ENCODE results near the gene MARCHF7.
"Not testable (repeated sequence)": the region's sequence is repeated elsewhere in the genome, so short reads cannot be mapped to it uniquely, and the experiment has no call there.

MARCHF7 gene, protein sequence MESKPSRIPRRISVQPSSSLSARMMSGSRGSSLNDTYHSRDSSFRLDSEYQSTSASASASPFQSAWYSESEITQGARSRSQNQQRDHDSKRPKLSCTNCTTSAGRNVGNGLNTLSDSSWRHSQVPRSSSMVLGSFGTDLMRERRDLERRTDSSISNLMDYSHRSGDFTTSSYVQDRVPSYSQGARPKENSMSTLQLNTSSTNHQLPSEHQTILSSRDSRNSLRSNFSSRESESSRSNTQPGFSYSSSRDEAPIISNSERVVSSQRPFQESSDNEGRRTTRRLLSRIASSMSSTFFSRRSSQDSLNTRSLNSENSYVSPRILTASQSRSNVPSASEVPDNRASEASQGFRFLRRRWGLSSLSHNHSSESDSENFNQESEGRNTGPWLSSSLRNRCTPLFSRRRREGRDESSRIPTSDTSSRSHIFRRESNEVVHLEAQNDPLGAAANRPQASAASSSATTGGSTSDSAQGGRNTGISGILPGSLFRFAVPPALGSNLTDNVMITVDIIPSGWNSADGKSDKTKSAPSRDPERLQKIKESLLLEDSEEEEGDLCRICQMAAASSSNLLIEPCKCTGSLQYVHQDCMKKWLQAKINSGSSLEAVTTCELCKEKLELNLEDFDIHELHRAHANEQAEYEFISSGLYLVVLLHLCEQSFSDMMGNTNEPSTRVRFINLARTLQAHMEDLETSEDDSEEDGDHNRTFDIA
- 77.2 to 181 (median 127) reads per million in 18 experiments for total RNA-seq

DNA sequence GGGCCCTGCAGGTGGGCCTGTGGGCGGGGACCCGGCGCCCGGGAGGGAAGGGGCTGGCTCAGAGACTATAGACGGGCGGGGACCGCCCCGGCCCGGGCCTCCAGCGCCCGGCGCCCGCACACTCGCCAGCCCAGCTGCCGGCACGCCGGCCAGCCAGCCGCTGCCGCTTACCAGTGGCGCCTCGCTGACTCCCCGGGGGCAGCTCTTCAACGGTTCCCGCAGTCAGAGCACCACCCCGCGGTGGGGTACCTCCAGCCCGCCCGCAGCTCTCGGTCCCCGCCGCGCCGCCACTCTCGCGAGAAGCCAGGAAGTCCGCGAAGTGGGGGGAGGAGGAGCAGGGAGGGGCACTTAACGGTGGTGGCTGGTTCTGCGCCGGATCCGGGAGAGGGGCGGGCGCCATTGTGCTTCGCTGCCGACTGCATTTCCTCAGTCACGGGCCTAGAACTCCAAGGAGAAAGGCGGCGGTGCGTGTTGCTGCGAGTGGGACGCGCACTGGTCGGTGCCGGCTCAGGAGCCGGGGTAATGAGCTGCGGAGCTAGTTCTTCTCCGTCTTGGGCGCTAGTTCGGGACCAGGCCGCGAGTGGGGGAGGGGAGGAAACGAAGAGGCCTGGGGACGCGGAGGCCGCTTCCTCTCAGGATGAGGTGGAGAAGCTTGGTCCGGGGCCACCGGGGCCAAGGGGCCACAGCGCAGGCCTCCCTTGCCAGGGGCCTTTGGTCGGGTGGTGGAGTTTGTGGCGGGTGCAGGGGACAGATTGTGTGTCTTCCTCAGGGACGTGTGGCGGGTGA is at the start of gene MARCHF7:
Gene MARCHF7 (plus strand): TSS at position 364 of the 786 bp plus-strand sequence. CDS start 16,517 bp downstream, outside the sequence.
- peak; percentile 96 for DNase-seq

DNA sequence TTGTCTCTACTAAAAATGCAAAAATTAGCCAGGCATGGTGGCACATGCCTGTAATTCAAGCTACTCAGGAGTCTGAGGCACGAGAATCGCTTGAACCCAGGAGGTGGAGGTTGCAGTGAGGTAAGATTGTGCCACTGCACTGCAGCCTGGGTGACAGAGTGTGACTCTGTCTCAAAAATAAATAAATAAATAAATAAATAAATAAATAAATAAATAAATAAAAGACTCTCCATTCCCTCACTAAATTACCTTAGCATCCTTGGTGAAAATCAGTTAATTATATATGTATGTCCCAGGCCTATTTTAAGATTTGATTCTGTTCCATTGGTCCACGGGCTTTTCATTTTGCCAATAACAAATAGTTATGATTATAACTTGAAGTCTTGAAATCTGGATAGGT is 44.9 kb upstream of the MARCHF7 start:
- not testable (repeated sequence) for DNase-seq

DNA sequence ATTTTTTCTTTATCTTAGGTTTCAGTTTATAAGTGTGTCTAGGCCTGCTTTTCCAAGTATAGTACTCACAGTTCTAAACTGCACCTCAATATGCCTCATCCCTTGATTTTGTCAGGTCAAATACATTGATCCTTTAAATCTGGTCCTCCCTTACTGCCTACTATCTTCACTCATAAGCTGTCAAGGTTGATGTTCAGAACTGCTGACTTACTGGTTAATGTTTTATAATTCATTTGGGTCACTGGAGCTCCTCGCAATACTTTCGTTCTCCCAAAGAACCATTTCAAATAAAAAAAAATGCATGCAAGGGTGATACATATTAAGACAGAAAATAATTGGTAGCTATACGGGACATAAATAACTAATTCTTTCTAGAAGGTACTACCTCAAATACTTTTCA is 41.3 kb upstream of the MARCHF7 start:
- DNase-seq, result no peak

DNA sequence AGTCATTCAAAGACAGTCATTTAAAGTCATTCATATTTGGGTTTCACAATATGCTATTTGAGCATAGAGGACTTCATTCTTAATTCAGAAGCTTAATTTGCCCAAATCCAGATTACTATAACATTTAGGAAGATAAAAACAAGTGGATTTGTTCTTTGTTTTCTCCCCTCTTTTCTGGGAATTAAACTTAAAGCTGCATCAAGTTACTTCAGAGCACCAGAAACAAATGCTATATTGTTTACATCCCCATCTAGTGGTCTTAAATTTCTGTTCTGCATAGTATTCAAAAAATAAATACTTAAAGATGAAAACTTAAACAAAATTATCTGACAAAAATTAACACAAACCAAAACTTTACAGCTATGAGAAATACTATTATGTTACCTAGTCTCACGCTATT is 34.7 kb upstream of the MARCHF7 start:
- peak; percentile 4 to 20 for DNase-seq

DNA sequence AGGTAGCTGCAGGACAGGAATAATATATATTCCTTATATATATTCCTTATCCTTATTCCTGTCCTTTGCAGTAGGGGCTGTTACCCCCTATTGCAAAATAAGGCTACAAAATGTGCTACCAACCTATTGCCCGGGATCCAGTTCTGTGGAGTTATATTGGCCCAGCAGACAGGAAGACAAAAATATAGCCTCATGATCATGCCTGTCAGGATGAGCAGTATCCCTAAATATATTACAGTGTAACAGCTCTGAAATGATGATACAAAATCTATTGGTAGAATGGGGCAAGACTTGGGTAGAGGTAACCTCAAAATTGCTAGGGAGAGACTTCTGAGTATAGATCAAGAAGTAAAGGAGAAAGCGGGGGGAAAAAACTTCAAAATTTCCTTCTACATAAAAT is 31.6 kb upstream of the MARCHF7 start:
- DNase-seq, result no peak

DNA sequence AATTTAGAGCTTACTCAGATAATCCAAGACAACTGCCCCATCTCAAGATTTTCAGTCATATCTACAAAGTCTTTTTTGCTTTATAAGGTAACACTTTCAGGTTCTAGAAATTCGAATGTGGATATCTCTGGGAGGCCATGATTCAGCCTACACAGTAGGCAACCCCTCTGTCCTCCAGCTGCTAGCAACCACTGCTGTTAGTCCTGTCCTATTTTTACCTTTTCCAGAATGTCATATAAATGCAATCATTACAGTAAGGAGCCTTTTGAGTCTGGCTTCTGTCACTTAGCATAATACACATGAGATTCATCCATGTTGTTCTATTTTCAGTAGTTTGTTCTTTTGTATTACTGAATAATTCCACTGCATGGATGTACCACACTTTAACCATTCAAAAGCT is 28.5 kb upstream of the MARCHF7 start:
- DNase-seq, result no peak

DNA sequence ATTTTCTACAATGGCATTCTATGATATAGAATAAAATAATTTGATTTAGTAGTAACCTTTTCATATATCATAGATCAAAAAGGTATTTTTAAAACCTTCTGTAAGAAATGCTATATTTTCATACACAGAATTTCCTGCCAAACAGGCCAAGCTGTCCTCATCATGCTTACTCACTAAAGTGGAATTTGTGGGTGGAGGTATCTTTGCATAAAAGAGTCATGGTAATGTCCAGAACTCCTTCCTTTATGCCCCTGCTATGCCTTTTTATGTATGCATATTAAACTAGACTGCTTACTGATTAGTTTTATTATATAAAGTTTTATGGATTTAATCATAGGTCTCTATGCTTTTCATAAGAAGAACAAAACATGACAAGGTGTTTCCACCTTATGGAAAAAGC is 27.5 kb upstream of the MARCHF7 start:
- DNase-seq, result no peak

DNA sequence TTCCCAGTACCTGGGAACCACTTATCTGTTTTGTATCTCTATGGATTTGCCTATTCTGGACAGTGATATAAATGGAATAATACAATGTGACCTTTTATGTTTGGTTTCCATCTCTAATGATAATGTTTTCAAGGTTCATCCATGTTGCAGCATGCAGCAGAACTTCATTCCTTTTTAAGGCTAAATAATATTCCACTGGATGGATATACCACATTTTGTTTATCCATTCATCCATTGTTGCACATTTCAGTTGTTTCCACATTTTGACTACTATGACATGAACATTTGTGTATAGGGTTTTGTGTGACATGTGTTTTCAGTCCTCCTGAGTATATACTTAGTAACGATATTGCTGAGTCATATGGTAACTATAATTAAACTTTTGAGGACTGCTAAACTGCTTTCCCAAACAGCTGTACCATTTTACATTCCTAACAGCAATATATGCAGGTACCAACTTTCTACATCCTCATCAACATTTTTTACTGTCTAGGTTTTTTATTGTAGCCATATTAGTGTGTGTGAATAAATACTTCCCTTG is 17.7 kb upstream of the MARCHF7 start:
- no peak for DNase-seq

DNA sequence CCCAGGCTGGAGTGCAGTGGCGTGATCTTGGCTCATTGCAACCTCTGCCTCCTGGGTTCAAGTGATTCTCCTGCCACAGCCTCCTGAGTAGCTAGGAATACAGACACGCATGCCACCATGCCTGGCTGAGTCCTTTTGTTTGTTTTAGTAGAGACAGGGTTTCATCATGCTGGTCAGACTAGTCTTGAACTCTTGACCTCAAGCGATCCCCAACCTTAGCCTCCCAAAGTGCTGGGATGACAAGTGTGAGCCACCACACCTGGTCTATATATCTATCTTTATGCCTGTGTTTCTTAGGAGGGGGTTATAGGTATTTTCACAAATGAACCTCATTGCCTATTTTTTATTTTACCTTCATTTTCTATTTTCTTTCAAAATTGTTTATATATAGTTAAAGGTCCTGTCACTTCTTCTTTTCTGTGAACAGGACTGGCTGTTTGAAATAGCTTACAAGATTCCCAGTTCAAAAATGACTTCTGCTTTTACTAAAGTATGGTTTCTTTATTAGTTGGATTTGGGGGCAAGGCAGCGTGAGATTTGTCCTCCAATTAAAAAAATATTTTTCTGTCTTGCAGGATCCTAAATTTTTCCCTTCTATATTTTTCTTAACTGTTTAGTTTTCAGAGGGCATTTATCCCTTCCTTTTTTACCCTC is 16.4 kb upstream of the MARCHF7 start:
- DNase-seq, result peak; percentile 44 to 76

DNA sequence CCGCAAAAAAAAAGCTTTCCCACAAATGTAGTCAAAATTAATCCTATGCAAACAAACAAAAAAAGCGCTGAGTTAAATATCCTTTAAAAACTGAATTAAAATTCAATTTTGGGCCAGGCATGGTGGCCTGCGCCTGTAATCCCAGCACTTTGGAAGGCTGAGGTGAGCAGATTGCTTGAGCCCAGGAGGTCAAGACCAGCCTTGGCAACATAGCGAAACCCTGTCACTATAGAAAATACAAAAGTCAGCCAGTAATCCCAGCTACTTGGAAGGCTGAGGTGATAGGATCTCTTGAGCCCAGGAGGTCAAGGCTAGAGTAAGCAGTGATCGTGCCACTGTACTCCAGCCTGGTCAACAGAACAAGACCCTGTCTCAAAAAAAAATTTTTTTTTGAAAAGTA is 8.8 kb upstream of the MARCHF7 start:
- no peak for DNase-seq

DNA sequence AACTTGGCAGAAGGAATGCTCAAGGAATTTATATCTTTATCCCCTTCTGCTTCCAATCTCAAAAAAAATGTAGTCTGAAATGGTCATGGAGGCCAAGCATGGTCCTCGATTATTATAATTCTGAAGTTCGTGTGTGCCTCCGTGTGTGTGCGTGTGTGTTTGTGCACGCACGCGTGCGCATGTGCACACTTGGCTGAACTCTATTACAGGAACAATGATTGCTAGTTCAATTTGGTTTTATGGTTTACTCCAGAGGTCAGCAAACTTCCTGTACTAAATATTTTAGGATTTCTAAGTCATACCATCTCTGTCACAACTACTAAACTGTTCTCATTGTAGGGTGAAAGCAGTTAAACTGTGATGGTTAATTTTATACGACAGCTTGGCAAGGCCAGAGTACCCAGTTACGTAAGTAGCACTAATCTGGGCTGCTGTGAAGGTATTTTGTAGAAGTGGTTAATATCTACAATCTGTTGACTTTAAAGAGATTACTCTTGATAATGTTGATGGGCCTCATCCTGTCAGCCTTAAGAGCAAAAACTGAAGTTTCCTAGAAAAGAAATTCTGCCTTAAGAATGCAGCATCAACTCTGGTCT is 5.8 kb upstream of the MARCHF7 start:
- DNase-seq, result no peak

DNA sequence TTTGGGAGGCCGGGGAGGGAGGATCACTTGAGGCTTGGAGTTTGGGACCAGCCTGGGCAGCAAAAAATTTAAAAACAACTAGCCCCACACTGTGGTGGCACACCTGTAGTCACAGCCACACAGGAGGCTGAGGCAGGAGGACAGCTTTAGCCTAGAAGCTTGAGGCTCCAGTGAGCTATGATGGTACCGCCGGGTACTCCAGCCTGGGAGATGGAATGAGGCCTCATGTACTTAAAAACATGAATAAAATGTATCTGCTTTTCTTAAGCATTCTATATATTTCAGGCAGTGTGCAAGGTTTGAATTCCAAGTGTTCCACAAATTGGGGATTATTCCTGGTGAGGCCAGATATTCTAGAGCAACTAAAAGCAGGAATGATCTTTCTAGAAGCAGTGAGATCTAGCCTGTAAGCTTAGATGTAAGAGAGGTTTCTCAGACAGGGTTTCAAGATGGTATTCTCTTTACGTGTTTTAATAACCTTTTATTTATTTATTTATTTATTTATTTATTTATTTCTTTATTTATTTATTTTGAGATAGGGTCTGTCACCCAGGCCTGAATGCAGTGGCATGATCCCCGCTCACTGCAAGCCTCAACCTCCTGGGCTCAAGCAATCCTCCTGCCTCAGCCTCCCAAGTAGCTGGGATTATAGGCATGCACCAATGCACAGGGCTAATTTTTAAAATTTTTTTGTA is 4.1 kb upstream of the MARCHF7 start:
- DNase-seq, result no peak

DNA sequence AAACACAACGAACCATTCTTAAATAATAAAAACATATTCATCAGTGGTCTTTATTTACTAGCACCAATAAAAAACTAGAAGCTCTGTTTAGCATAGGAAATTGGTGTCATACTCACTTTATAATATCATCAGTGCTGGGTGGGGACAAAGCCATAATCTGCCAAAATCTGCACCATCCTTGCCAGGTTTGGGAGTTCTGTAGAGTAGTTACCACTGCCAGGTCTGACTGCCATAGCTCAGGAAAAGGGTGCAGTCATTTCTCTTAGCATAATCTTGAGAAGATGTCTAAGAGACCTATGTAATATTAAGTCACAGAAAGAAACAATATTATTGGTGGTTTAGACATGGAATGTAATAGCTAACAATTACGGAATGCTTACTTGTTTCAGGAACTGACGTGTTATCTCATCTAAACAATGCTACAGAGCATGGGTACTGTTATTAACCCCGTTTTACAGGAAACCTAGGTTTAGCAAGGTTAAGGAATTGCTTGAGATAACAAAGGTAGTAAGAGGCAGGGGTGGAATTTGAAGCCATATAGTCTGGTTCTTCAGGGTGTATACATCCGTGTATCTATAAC is 1.6 kb upstream of the MARCHF7 start:
- no peak for DNase-seq

DNA sequence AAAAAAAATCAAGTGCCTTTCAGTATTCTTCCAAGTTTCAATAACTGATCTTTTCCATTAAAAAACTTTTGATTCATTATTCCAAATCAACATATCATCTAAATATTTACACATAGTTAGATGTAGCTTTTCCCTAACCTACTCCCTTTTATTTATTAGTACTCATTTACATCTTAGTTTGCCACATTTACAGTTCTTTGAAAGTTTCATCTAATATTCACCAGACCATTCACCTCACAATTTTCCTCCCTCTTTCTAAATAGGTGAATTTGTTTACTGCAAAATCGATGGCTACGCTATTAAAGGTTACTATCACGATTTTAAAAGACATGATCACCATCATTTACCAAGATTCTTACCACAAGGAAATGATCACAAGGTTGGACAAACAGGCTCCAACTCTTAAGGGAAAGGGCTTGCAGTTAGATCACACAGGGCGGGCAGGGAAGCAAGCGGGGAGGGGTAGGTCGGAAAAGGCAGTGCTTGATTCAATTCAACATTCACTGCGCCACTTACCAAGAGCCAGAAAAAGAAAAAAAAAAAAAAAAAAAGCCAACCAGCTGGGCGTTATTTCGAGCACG is 654 bp upstream of the MARCHF7 start:
- no peak for DNase-seq

DNA sequence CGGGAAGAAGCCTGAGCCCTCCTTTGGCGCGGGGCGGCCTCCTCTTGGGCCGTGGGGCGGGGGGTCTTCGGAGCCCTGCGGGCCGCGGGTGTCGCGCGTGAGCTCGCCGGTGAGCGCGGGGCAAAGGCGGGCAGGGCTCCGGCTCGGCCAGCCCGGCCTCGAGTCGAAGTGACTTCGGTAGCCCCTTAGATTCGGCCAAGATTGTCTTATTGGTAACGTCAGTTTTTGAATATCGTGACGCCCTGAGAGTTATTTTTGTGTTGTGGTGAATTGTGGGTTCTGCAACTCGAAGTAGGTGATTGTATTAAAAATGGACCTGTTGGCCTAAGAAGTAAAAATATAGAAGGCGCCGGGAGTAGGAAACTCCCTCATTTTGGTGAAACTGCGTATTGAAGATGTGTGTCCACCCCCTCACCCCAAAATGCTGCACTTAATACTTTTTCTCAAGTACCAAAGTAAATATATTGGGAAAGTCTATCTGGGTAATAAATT is 669 bp downstream of the MARCHF7 start:
- DNase-seq, result peak; percentile 21 to 34

DNA sequence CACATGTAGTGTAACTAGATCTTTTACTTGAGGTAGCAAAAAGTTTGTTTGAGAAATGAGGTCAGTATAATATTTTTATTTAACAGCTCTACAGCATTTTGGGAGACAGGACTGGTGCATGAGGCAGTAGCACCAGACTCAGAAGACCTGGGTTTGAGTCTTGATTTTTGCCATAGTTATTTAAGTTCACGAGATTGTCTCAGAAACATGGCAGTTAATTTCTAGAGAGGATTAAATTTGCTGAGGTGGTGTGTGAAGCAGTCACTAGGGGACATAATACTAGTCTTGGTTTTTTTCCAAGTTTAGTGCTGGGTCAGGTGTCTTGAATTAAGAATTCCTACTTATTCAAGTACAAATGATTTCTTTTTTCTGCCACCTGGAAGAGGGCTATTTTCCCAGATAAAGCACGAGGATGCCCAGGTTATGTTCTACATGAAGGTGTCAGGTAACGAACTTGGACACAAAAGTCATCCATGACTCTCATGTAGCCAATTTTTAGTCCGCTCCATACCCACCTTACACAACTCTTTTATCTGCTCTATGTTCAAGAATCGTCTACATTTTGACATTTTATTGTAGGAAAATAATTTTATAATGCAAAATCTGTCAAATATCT is 1.4 kb downstream of the MARCHF7 start:
- peak in 1 of 2 donors; percentile 20 for DNase-seq

DNA sequence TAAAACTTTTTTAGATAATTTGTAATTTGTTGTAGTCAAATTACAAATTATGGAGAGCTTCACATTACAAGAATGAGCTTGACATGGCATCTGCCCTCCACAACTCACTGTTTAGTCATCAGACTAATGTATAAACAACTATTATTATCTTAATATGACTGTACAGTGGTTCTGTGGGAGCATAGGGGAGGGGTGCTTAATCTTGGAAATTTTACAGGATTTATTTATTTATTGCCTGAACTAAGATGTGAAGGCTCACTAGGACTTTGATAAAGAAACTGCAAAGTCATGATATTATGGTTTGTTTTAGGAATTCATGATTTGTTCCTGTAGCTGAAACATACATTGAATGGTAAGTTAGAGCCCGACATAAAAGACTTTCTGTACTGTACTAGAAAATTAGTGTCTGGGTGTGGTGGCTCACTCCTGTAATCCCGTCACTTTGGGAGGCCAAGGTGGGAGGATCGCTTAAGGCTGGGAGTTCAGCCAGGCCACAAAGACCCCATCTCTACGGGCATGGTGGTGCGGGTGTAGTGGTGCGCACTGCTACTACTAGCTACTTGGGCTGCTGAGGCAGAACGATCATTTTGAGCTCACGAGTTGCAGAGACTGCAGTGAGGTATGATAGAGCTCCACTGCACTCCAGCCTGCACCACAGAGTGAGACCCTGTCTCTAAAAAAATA is 2.1 kb downstream of the MARCHF7 start:
- DNase-seq, result no peak

DNA sequence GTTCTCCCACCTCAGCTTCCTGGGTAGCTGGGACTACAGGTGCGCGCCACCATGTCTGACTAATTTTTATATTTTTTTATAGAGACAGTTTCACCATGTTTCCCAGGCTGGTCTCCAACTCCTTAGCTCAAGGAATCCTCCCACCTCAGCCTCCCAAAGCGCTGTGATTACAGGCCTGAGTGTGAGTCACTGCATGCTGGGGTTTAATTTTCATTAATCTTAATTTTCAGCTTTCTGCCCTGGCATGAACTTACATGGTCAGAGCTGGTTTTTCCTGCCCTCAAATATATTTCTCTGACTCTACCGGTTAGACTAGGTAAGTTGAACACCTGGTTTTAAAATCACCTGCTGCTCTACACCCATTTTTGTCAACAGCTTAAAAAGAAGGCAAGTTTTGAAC is 3.1 kb downstream of the MARCHF7 start:
- DNase-seq, result no peak

DNA sequence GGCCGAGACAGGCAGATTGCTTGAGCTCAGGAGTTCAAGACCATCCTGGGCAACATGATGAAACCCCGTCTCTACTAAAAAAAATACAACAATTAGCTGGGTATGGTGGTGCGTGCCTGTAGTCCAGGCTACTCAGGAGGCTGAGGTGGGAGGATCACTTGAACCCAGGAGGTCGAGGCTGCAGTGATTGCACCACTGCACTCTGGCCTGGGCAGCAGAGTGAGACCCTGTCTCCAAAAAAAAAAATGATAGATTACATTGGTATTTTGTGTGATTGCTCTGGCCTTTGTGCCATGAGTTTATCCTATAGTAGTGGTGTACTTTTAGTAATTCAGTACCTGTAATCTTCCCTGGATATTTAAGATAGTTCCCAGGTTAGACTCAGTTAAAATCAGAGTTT is 4.1 kb downstream of the MARCHF7 start:
- not testable (repeated sequence) for DNase-seq

Data from inflammatory macrophage (primary cell).